SK-N-SH treated with all-trans-retinoic acid at 6 μM for 48 hours (cell line): ENCODE data around the gene PLCB1.

Source experiments
- ATAC-seq: fragments of 200-7000 bp; cut with Tn5 transposase; 3 replicates; pipeline ENCODE4 v1.9.1; 2020; ENCODE audit warnings: mild to moderate bottlenecking, moderate library complexity
- BACH2 ChIP-seq: fragments of 250-450 bp; sonication (Bioruptor Pico); IDR thresholded peaks from 2 replicates; pipeline ENCODE4 v1.9.0; 2021; ENCODE audit warnings: mild to moderate bottlenecking, borderline replicate concordance
- CSDC2 ChIP-seq: fragments of 250-450 bp; sonication (Bioruptor Pico); IDR thresholded peaks from 2 replicates; pipeline ENCODE4 v1.5.0; 2020; ENCODE audit warnings: mild to moderate bottlenecking, moderate library complexity
- GLIS3 ChIP-seq: fragments of 250-450 bp; sonication (Bioruptor Pico); IDR thresholded peaks from 2 replicates; pipeline ENCODE4 v1.5.0; 2020; ENCODE audit warnings: mild to moderate bottlenecking, moderate library complexity
- ISL1 ChIP-seq: fragments of 250-450 bp; sonication (Bioruptor Pico); IDR thresholded peaks from 2 replicates; pipeline ENCODE4 v2.1.2; 2022; ENCODE audit warnings: mild to moderate bottlenecking, moderate library complexity
- OSR1 ChIP-seq: fragments of 250-450 bp; sonication (Bioruptor Pico); IDR thresholded peaks from 2 replicates; pipeline ENCODE4 v1.8.0; 2022; ENCODE audit warnings: moderate library complexity, mild to moderate bottlenecking, inconsistent platforms
- RARB ChIP-seq: fragments of 250-450 bp; sonication (Bioruptor Pico); IDR thresholded peaks from 2 replicates; pipeline ENCODE4 v1.8.0; 2021; ENCODE audit warnings: mild to moderate bottlenecking, moderate library complexity
- SNAI2 ChIP-seq: fragments of 250-450 bp; sonication (Bioruptor Pico); IDR thresholded peaks from 2 replicates; pipeline ENCODE4 v1.5.0; 2020; ENCODE audit warnings: mild to moderate bottlenecking, moderate library complexity
- TCF4 ChIP-seq: fragments of 250-450 bp; sonication (Bioruptor Pico); IDR thresholded peaks from 2 replicates; pipeline ENCODE4 v1.8.0; 2021; ENCODE audit warnings: mild to moderate bottlenecking, moderate library complexity, borderline replicate concordance
- TOX ChIP-seq: fragments of 250-450 bp; sonication (Bioruptor Pico); IDR thresholded peaks from 2 replicates; pipeline ENCODE4 v1.8.0; 2021; ENCODE audit warnings: mild to moderate bottlenecking, moderate library complexity, borderline replicate concordance
- ZC3H10 ChIP-seq: fragments of 250-450 bp; sonication (Bioruptor Pico); IDR thresholded peaks from 2 replicates; pipeline ENCODE4 v1.5.1; 2021; ENCODE audit warnings: mild to moderate bottlenecking, moderate library complexity
- ZFP3 ChIP-seq: fragments of 250-450 bp; sonication (Bioruptor Pico); IDR thresholded peaks from 2 replicates; pipeline ENCODE4 v1.5.0; 2020; ENCODE audit warnings: mild to moderate bottlenecking, moderate library complexity
- ZNF565 ChIP-seq: fragments of 450-650 bp; formaldehyde crosslinking; conservative IDR thresholded peaks from 2 replicates; pipeline ENCODE4 v1.5.0; 2020; ENCODE audit warnings: low read depth, mild to moderate bottlenecking, moderate library complexity
- ZNF70 ChIP-seq: fragments of 450-650 bp; formaldehyde crosslinking; IDR thresholded peaks from 2 replicates; pipeline ENCODE4 v1.5.0; 2020; ENCODE audit warnings: mild to moderate bottlenecking, moderate library complexity
- ZNF8 ChIP-seq: fragments of 450-650 bp; formaldehyde crosslinking; IDR thresholded peaks from 2 replicates; pipeline ENCODE4 v1.5.0; 2020; ENCODE audit warnings: mild to moderate bottlenecking, moderate library complexity
- TF ChIP-seq, protein P1 (sequence below): fragments of 250-450 bp; sonication (Bioruptor Pico); IDR thresholded peaks from 2 replicates; pipeline ENCODE4 v1.5.1; 2021; ENCODE audit warnings: mild to moderate bottlenecking, moderate library complexity
- TF ChIP-seq, protein P2 (sequence below): fragments of 250-450 bp; sonication (Bioruptor Pico); IDR thresholded peaks from 2 replicates; pipeline ENCODE4 v1.8.0; 2021; ENCODE audit warnings: low read depth, mild to moderate bottlenecking, moderate library complexity, borderline replicate concordance
- TF ChIP-seq, protein P3 (sequence below): fragments of 250-450 bp; sonication (Bioruptor Pico); IDR thresholded peaks from 2 replicates; pipeline ENCODE4 v1.5.1; 2020; ENCODE audit warnings: low read depth, mild to moderate bottlenecking, moderate library complexity
- TF ChIP-seq, protein P4 (sequence below): fragments of 250-450 bp; sonication (Bioruptor Pico); IDR thresholded peaks from 2 replicates; pipeline ENCODE4 v1.8.0; 2020; ENCODE audit warnings: mild to moderate bottlenecking, moderate library complexity, borderline replicate concordance

PLCB1 gene

DNA sequence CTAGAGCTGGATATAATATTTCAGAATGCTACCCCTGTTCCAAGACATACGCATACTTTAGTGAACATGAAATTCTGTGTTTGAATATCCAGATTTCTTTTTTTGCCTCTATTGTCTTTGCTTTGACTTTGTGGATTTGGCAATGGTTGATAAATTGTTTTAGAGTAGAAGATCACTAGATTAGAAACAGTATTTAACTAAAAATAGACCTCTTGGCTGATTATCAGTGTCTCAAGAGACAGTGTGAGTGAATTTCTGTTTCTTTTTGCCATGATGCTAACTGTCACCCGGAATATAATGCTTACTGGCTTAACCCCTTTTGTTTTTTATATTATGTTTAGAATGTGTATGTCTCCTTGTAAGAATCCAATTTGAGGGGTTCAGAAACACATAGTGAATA is 102.5 kb downstream of the PLCB1 start:
- ATAC-seq, result peak; percentile 53
- TF ChIP-seq OSR1 (CRISPR knock-in tag), result no peak
- TF ChIP-seq ZC3H10 (CRISPR knock-in tag), result no peak
- TF ChIP-seq, protein P1, sequence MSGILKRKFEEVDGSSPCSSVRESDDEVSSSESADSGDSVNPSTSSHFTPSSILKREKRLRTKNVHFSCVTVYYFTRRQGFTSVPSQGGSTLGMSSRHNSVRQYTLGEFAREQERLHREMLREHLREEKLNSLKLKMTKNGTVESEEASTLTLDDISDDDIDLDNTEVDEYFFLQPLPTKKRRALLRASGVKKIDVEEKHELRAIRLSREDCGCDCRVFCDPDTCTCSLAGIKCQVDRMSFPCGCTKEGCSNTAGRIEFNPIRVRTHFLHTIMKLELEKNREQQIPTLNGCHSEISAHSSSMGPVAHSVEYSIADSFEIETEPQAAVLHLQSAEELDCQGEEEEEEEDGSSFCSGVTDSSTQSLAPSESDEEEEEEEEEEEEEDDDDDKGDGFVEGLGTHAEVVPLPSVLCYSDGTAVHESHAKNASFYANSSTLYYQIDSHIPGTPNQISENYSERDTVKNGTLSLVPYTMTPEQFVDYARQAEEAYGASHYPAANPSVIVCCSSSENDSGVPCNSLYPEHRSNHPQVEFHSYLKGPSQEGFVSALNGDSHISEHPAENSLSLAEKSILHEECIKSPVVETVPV (CRISPR knock-in tag), result no peak
- no peak for TF ChIP-seq ZNF70
- TF ChIP-seq ZFP3, result no peak
- TF ChIP-seq SNAI2, result no peak
- no peak for TF ChIP-seq RARB (CRISPR knock-in tag)
- TF ChIP-seq ZNF8 (CRISPR knock-in tag), result no peak
- TF ChIP-seq CSDC2 (CRISPR knock-in tag), result no peak
- TF ChIP-seq, protein P2, sequence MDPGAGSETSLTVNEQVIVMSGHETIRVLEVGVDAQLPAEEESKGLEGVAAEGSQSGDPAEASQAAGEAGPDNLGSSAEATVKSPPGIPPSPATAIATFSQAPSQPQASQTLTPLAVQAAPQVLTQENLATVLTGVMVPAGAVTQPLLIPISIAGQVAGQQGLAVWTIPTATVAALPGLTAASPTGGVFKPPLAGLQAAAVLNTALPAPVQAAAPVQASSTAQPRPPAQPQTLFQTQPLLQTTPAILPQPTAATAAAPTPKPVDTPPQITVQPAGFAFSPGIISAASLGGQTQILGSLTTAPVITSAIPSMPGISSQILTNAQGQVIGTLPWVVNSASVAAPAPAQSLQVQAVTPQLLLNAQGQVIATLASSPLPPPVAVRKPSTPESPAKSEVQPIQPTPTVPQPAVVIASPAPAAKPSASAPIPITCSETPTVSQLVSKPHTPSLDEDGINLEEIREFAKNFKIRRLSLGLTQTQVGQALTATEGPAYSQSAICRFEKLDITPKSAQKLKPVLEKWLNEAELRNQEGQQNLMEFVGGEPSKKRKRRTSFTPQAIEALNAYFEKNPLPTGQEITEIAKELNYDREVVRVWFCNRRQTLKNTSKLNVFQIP (CRISPR knock-in tag), result no peak
- no peak for TF ChIP-seq BACH2 (CRISPR knock-in tag)
- TF ChIP-seq GLIS3 (CRISPR knock-in tag), result no peak
- TF ChIP-seq, protein P3, sequence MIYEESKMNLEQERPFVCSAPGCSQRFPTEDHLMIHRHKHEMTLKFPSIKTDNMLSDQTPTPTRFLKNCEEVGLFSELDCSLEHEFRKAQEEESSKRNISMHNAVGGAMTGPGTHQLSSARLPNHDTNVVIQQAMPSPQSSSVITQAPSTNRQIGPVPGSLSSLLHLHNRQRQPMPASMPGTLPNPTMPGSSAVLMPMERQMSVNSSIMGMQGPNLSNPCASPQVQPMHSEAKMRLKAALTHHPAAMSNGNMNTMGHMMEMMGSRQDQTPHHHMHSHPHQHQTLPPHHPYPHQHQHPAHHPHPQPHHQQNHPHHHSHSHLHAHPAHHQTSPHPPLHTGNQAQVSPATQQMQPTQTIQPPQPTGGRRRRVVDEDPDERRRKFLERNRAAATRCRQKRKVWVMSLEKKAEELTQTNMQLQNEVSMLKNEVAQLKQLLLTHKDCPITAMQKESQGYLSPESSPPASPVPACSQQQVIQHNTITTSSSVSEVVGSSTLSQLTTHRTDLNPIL (CRISPR knock-in tag), result no peak
- no peak for TF ChIP-seq TCF4 (CRISPR knock-in tag)
- no peak for TF ChIP-seq ZNF565 (CRISPR knock-in tag)

- no peak for ATAC-seq
- TF ChIP-seq GLIS3 (CRISPR knock-in tag) (no peak), ZC3H10 (CRISPR knock-in tag) (no peak), ZNF8 (CRISPR knock-in tag) (no peak), ISL1 (CRISPR knock-in tag) (no peak), BACH2 (CRISPR knock-in tag) (no peak), TOX (CRISPR knock-in tag) (no peak), CSDC2 (CRISPR knock-in tag) (no peak), ZFP3 (no peak), SNAI2 (no peak), ZNF70 (no peak), ZNF565 (CRISPR knock-in tag) (no peak)
- TF ChIP-seq, protein P3 (CRISPR knock-in tag), result no peak
- TF ChIP-seq, protein P4, sequence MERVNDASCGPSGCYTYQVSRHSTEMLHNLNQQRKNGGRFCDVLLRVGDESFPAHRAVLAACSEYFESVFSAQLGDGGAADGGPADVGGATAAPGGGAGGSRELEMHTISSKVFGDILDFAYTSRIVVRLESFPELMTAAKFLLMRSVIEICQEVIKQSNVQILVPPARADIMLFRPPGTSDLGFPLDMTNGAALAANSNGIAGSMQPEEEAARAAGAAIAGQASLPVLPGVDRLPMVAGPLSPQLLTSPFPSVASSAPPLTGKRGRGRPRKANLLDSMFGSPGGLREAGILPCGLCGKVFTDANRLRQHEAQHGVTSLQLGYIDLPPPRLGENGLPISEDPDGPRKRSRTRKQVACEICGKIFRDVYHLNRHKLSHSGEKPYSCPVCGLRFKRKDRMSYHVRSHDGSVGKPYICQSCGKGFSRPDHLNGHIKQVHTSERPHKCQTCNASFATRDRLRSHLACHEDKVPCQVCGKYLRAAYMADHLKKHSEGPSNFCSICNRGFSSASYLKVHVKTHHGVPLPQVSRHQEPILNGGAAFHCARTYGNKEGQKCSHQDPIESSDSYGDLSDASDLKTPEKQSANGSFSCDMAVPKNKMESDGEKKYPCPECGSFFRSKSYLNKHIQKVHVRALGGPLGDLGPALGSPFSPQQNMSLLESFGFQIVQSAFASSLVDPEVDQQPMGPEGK (CRISPR knock-in tag), result no peak
- TF ChIP-seq, protein P2 (CRISPR knock-in tag), result no peak
- TF ChIP-seq, protein P1 (CRISPR knock-in tag), result no peak
These were observed 110.0 kb downstream of the PLCB1 start for GRCh38 chr20:8242066-8242465.
